Naive thymus-derived CD4-positive, alpha-beta T cell (primary cell): ENCODE results near the gene FAM118B. TPM values are rescaled to one million over a fixed set of nuclear protein-coding genes. Genes with fewer than 3 reads are reported as not detected.

Experiments used
- polyA plus RNA-seq, 2 donors: library from polyadenylated mRNA; unstranded; fragments of 300-500 nt; fragmentation: Illumina TruSeq; gene quantifications; one replicate each; pipeline ENCODE4 v1.2.3, GENCODE V29; 2021
- total RNA-seq, 6 experiments: library from RNA in 5 of 6; stranded (reverse) in 5 of 6; gene quantifications; 1 replicate in 5 of 6; 2 replicates in 1 of 6; pipeline ENCODE4 v1.2.3 and lab custom pipeline; 2021 to 2026

Gene FAM118B
- total and polyA plus RNA-seq, 7 experiments from 2014 or later = 4.0 to 14.7 (median 10.8) TPM

Other genes with a start within 250 kb of the FAM118B start
- gene CDON, start 148.9 kb upstream of the FAM118B start, total RNA-seq = 1 to 10 TPM; 1.5 to 4.8 (median 2.3) TPM
- under 1 TPM; 0.24 to 0.69 TPM for gene CDON, start 148.9 kb upstream of the FAM118B start, polyA plus RNA-seq
- gene RPUSD4, start 132 bp upstream of the FAM118B start, total RNA-seq = 10 to 100 TPM; 30.1 to 49.6 (median 43.8) TPM
- 10 to 100 TPM; 15.4 to 25.8 TPM for gene RPUSD4, start 132 bp upstream of the FAM118B start, polyA plus RNA-seq
- 100 to 1,000 TPM; 141 to 179 (median 150) TPM for gene SRPRA, start 57.1 kb downstream of the FAM118B start, total RNA-seq
- 100 to 1,000 TPM in 1 of 2 donors, 10 to 100 TPM in 1; 81.6 to 144 TPM for gene SRPRA, start 57.1 kb downstream of the FAM118B start, polyA plus RNA-seq
- gene FOXRED1, start 57.4 kb downstream of the FAM118B start, total RNA-seq = 10 to 100 TPM; 27.5 to 42.7 (median 35.5) TPM
- 10 to 100 TPM; 20.4 to 26.1 TPM for gene FOXRED1, start 57.4 kb downstream of the FAM118B start, polyA plus RNA-seq
- 10 to 100 TPM; 12.9 to 21.5 (median 17.9) TPM for gene TIRAP, start 71.3 kb downstream of the FAM118B start, total RNA-seq
- 10 to 100 TPM in 1 of 2 donors, 1 to 10 TPM in 1; 9.6 to 15.3 TPM for gene TIRAP, start 71.3 kb downstream of the FAM118B start, polyA plus RNA-seq
- gene DCPS, start 92.3 kb downstream of the FAM118B start, total RNA-seq = 10 to 100 TPM; 11.0 to 37.2 (median 17.4) TPM
- 10 to 100 TPM; 37.9 to 39.2 TPM for gene DCPS, start 92.3 kb downstream of the FAM118B start, polyA plus RNA-seq
- 10 to 100 TPM in 1 of 5 experiments, 1 to 10 TPM in 4; 2.7 to 13.4 (median 4.7) TPM for gene ST3GAL4, start 143.9 kb downstream of the FAM118B start, total RNA-seq
- gene ST3GAL4, start 143.9 kb downstream of the FAM118B start, polyA plus RNA-seq = 1 to 10 TPM; 4.0 to 4.1 TPM